Measurements from ENCODE around the gene ABCD1. TPM values are rescaled to one million over a fixed set of nuclear protein-coding genes. Genes with fewer than 3 reads are reported as not detected.

Gene ABCD1
- total RNA-seq, 1 donor from 2014 or later: 20.3 TPM

- peak overlapping the region; percentile 59 for H3K4me3 Mint-ChIP-seq (ENCODE audit: unreplicated experiment)
- H3K4me1 Mint-ChIP-seq (ENCODE audit: low read depth): peaks cover 34% of the 10 kb centered on the region
- DNase-seq (ENCODE audit: low spot score): no peak
- H3K36me3 Mint-ChIP-seq (ENCODE audit: low read depth): peaks cover 3% of the 10 kb centered on the region
- no peaks in the 10 kb centered on the region for H3K9me3 Mint-ChIP-seq (ENCODE audit: low read depth)
- no peak for TF ChIP-seq CTCF (IDR thresholded peaks at IDR 0.05)
- no peak overlapping the region for H3K27ac Mint-ChIP-seq (ENCODE audit: unreplicated experiment)
- no peaks in the 10 kb centered on the region for H3K27me3 Mint-ChIP-seq (ENCODE audit: low read depth)
Measured at GRCh38 chrX:153725039-153725831, 579 bp downstream of the ABCD1 start.

- Mint-ChIP-seq H3K27ac (ENCODE audit: unreplicated experiment) (peak overlapping the region; percentile 87), H3K36me3 (ENCODE audit: low read depth) (peaks cover 6% of the 10 kb centered on the region), H3K27me3 (ENCODE audit: low read depth) (no peaks in the 10 kb centered on the region), H3K4me3 (ENCODE audit: unreplicated experiment) (peak overlapping the region; percentile 63), H3K9me3 (ENCODE audit: low read depth) (peaks cover 3% of the 10 kb centered on the region), H3K4me1 (ENCODE audit: low read depth) (peaks cover 34% of the 10 kb centered on the region)
- TF ChIP-seq CTCF (IDR thresholded peaks at IDR 0.05): no peak
- no peak for DNase-seq (ENCODE audit: low spot score)
Measured at GRCh38 chrX:153725832-153726285, 1.2 kb downstream of the ABCD1 start.

- Mint-ChIP-seq H3K4me3 (ENCODE audit: unreplicated experiment) (peak overlapping the region; percentile 63), H3K36me3 (ENCODE audit: low read depth) (peaks cover 7% of the 10 kb centered on the region), H3K27me3 (ENCODE audit: low read depth) (no peaks in the 10 kb centered on the region), H3K9me3 (ENCODE audit: low read depth) (peaks cover 7% of the 10 kb centered on the region), H3K4me1 (ENCODE audit: low read depth) (peaks cover 34% of the 10 kb centered on the region), H3K27ac (ENCODE audit: unreplicated experiment) (peak overlapping the region; percentile 87)
- no peak for TF ChIP-seq CTCF (IDR thresholded peaks at IDR 0.05)
- peak; percentile 94 for DNase-seq (ENCODE audit: low spot score)
Measured at GRCh38 chrX:153726286-153727122, 1.8 kb downstream of the ABCD1 start.

GRCh38 chrX:153727123-153727931 lies 2.7 kb downstream of the ABCD1 start:
- Mint-ChIP-seq H3K36me3 (ENCODE audit: low read depth) (peaks cover 12% of the 10 kb centered on the region), H3K27ac (ENCODE audit: unreplicated experiment) (peak overlapping the region; percentile 87), H3K4me3 (ENCODE audit: unreplicated experiment) (peak overlapping the region; percentile 63), H3K9me3 (ENCODE audit: low read depth) (peaks cover 14% of the 10 kb centered on the region), H3K27me3 (ENCODE audit: low read depth) (no peaks in the 10 kb centered on the region), H3K4me1 (ENCODE audit: low read depth) (peaks cover 29% of the 10 kb centered on the region)
- TF ChIP-seq CTCF (IDR thresholded peaks at IDR 0.05): no peak
- peak; percentile 73 for DNase-seq (ENCODE audit: low spot score)
